H1 (cell line): ENCODE results near the gene CGREF1. TPM values are rescaled to one million over a fixed set of nuclear protein-coding genes. Genes with fewer than 3 reads are reported as not detected.

Experiments
- CTCF ChIA-PET: fragments of 300-600 bp; sonication (Branson Sonifier 250); formaldehyde crosslinking; loops from one replicate; lab custom pipeline; 2021; ENCODE audit not compliant: partially characterized antibody; lab: Charles Lee
- POLR2A ChIA-PET: fragments of 300-600 bp; sonication (Branson Sonifier 250); formaldehyde crosslinking; loops from one replicate; lab custom pipeline; 2021; ENCODE audit warnings: inconsistent platforms; ENCODE audit not compliant: partially characterized antibody; lab: Charles Lee
- DNase-seq, 2 experiments: peaks; one replicate each; pipeline versions ENCODE4 v3.0.0 to v3.0.0-alpha.2; 2010 to 2022; ENCODE audit warnings: low spot score in 2 of 2, low read depth in 1 of 2, mixed read lengths in 1 of 2
- FAIRE-seq: peaks from 2 replicates; lab custom pipeline; 2011; peaks lifted over from hg19 to GRCh38; lab: Jason Lieb, UNC
- H2AFZ ChIP-seq: 2 replicates; pipeline ENCODE4 v1.8.1; 2012; ENCODE audit warnings: low read length, inconsistent platforms
- H2AK5ac ChIP-seq: 2 replicates; pipeline ENCODE4 v1.6.1; 2013; ENCODE audit warnings: low read depth, low read length
- H2BK120ac ChIP-seq: replicated peaks from 2 replicates; pipeline ENCODE3; 2013; ENCODE audit warnings: low read depth, low read length, inconsistent platforms
- H2BK12ac ChIP-seq: 2 replicates; pipeline ENCODE4 v1.6.1; 2013; ENCODE audit warnings: low read depth, low read length
- H2BK15ac ChIP-seq: 2 replicates; pipeline ENCODE4 v1.6.1; 2013; ENCODE audit warnings: low read length
- H2BK20ac ChIP-seq: 2 replicates; pipeline ENCODE4 v1.6.1; 2013; ENCODE audit warnings: low read length
- H2BK5ac ChIP-seq: 2 replicates; pipeline ENCODE4 v1.6.1; 2013; ENCODE audit warnings: low read depth, low read length
- H3K14ac ChIP-seq: 2 replicates; pipeline ENCODE4 v1.6.1; 2013; ENCODE audit warnings: inconsistent platforms; ENCODE audit not compliant: insufficient read length
- H3K18ac ChIP-seq: 2 replicates; pipeline ENCODE4 v1.6.1; 2013; ENCODE audit warnings: low read length; ENCODE audit errors: extremely low read depth
- H3K23ac ChIP-seq: 2 replicates; pipeline ENCODE4 v1.6.1; 2013; ENCODE audit warnings: inconsistent platforms; ENCODE audit not compliant: insufficient read length
- H3K23me2 ChIP-seq: 2 replicates; pipeline ENCODE4 v1.6.1; 2013; ENCODE audit warnings: low read depth, low read length
- H3K27ac ChIP-seq: 2 replicates; pipeline ENCODE4 v1.6.1; 2011; ENCODE audit warnings: low read depth, low read length, inconsistent platforms
- H3K27me3 ChIP-seq, 4 experiments: replicated peaks in 1 of 4; 1 replicate in 1 of 4; 2 replicates in 3 of 4; pipeline versions ENCODE4 v1.6.1 to v1.8.1; 2011 to 2013; ENCODE audit warnings: low read length in 3 of 4, mild to moderate bottlenecking in 3 of 4, inconsistent platforms in 2 of 4, mixed read lengths in 2 of 4, moderate library complexity in 1 of 4; ENCODE audit not compliant: control insufficient read depth in 3 of 4, insufficient read depth in 3 of 4; ENCODE audit errors: extremely low read depth in 1 of 4
- H3K36me3 ChIP-seq, 4 experiments: 2 replicates each; pipeline versions ENCODE4 v1.6.1 to v1.8.1; 2011 to 2013; ENCODE audit warnings: mild to moderate bottlenecking in 4 of 4, low read length in 3 of 4, moderate library complexity in 2 of 4, control low read depth in 1 of 4, inconsistent platforms in 1 of 4; ENCODE audit not compliant: insufficient read depth in 4 of 4, control insufficient read depth in 2 of 4
- H3K4ac ChIP-seq: replicated peaks from 2 replicates; pipeline ENCODE3; 2013; ENCODE audit warnings: low read length, low read depth, mixed read lengths, inconsistent platforms; ENCODE audit not compliant: insufficient read length
- H3K4me1 ChIP-seq, 4 experiments: replicated peaks in 1 of 4; 1 replicate in 1 of 4; 2 replicates in 3 of 4; pipeline versions ENCODE4 v1.6.1 to v1.8.1; 2011 to 2013; ENCODE audit warnings: low read length in 3 of 4, inconsistent platforms in 2 of 4, mixed read lengths in 1 of 4; ENCODE audit not compliant: insufficient read depth in 4 of 4, control insufficient read depth in 3 of 4
- H3K4me2 ChIP-seq, 2 experiments: 2 replicates each; pipeline versions ENCODE4 v1.6.1 to v1.8.1; 2011 to 2013; ENCODE audit warnings: low read depth in 2 of 2, low read length in 2 of 2, control low read depth in 1 of 2, inconsistent platforms in 1 of 2, mild to moderate bottlenecking in 1 of 2; ENCODE audit not compliant: insufficient read depth in 1 of 2
- H3K4me3 ChIP-seq, 4 experiments: fragments of 200-600, 300-600 bp in 1 of 4; sonication (generic), shearing (Covaris generic), sonication (Bioruptor Twin) in 1 of 4; 2 replicates each; pipeline versions ENCODE4 v1.5.1 to v1.8.1; 2011 to 2016; ENCODE audit warnings: low read length in 4 of 4, low read depth in 3 of 4, control low read depth in 2 of 4, inconsistent platforms in 2 of 4, mild to moderate bottlenecking in 2 of 4, mixed read lengths in 1 of 4, moderate library complexity in 1 of 4; ENCODE audit not compliant: insufficient read depth in 2 of 4; ENCODE audit errors: extremely low read depth in 1 of 4
- H3K56ac ChIP-seq: replicated peaks from 2 replicates; pipeline ENCODE3; 2013; ENCODE audit warnings: low read depth, mild to moderate bottlenecking, mixed read lengths, low read length, inconsistent platforms; ENCODE audit not compliant: insufficient read length
- H3K79me1 ChIP-seq: 2 replicates; pipeline ENCODE4 v1.6.1; 2013; ENCODE audit warnings: low read depth, low read length, control low read depth
- H3K79me2 ChIP-seq, 2 experiments: 2 replicates each; pipeline versions ENCODE4 v1.6.1 to v1.8.1; 2012 to 2013; ENCODE audit warnings: low read length in 2 of 2, mild to moderate bottlenecking in 2 of 2, inconsistent platforms in 1 of 2; ENCODE audit not compliant: insufficient read depth in 2 of 2, control insufficient read depth in 1 of 2
- H3K9ac ChIP-seq, 4 experiments: replicated peaks in 1 of 4; 1 replicate in 1 of 4; 2 replicates in 3 of 4; pipeline versions ENCODE4 v1.6.1 to v1.8.1; 2011 to 2013; ENCODE audit warnings: low read depth in 3 of 4, low read length in 3 of 4, control low read depth in 2 of 4, mild to moderate bottlenecking in 2 of 4, moderate library complexity in 2 of 4, inconsistent platforms in 1 of 4; ENCODE audit errors: extremely low read depth in 1 of 4
- H3K9me3 ChIP-seq, 2 experiments: 2 replicates each; pipeline versions ENCODE4 v1.6.1 to v1.8.1; 2012 to 2013; ENCODE audit warnings: mild to moderate bottlenecking in 2 of 2, moderate library complexity in 2 of 2, control low read depth in 1 of 2, inconsistent platforms in 1 of 2, low read depth in 1 of 2, low read length in 1 of 2, mixed read lengths in 1 of 2; ENCODE audit not compliant: insufficient read depth in 2 of 2
- H4K20me1 ChIP-seq, 2 experiments: replicated peaks in 1 of 2; 2 replicates each; pipeline versions ENCODE3 to v1.8.1; 2011 to 2013; ENCODE audit warnings: inconsistent platforms in 2 of 2, low read length in 2 of 2, mild to moderate bottlenecking in 1 of 2; ENCODE audit not compliant: insufficient read depth in 2 of 2, control insufficient read depth in 1 of 2
- H4K5ac ChIP-seq: 2 replicates; pipeline ENCODE4 v1.6.1; 2013; ENCODE audit warnings: low read length, low read depth, mixed read lengths, inconsistent platforms; ENCODE audit not compliant: insufficient read length
- H4K8ac ChIP-seq: 2 replicates; pipeline ENCODE4 v1.8.0; 2013; ENCODE audit warnings: mild to moderate bottlenecking, moderate library complexity, low read length, inconsistent platforms; ENCODE audit not compliant: insufficient read depth; ENCODE audit errors: extremely low read depth
- H4K91ac ChIP-seq: replicated peaks from 2 replicates; pipeline ENCODE3; 2013; ENCODE audit warnings: low read length, mixed read lengths, inconsistent platforms; ENCODE audit not compliant: insufficient read length
- BACH1 ChIP-seq: IDR thresholded peaks from 2 replicates; pipeline ENCODE4 v1.6.1; 2012; ENCODE audit warnings: low read length, improper control_type of control experiment
- CBX5 ChIP-seq: fragments of 300-800, 300-1000 bp; sonication (generic); IDR thresholded peaks from 2 replicates; pipeline ENCODE4 v1.7.1; 2016; ENCODE audit warnings: antibody characterized with exemption, low read length, low read depth
- CHD1 ChIP-seq: IDR thresholded peaks from 2 replicates; pipeline ENCODE4 v1.6.1; 2012; ENCODE audit warnings: low read depth, low read length, improper control_type of control experiment
- KDM1A ChIP-seq: fragments of 200-600, 300-600 bp; sonication (generic); IDR thresholded peaks from 2 replicates; pipeline ENCODE4 v1.7.1; 2016; ENCODE audit warnings: mild to moderate bottlenecking, low read length, borderline replicate concordance
- RNF2 ChIP-seq: fragments of 200-900, 300-1000 bp; sonication (generic); IDR thresholded peaks from 2 replicates; pipeline ENCODE4 v1.7.1; 2016; ENCODE audit warnings: borderline replicate concordance, low read depth, mild to moderate bottlenecking, antibody characterized with exemption, low read length; ENCODE audit not compliant: poor library complexity, severe bottlenecking; ENCODE audit errors: missing control alignments
- RXRA ChIP-seq: IDR thresholded peaks from 2 replicates; pipeline ENCODE4 v1.6.1; 2011; ENCODE audit warnings: low read depth, mild to moderate bottlenecking, low read length, moderate library complexity; ENCODE audit not compliant: insufficient read depth
- SP4 ChIP-seq: IDR thresholded peaks from 2 replicates; pipeline ENCODE4 v1.6.1; 2012; ENCODE audit warnings: low read length, inconsistent platforms
- SRF ChIP-seq: IDR thresholded peaks from 2 replicates; pipeline ENCODE4 v1.6.1; 2011; ENCODE audit warnings: mild to moderate bottlenecking, low read depth, low read length, moderate library complexity
- WGBS, 2 experiments: shearing (Covaris generic) in 1 of 2; methylation state at CpG; one replicate each; pipeline versions ENCODE4 v1.1.6 to v1.1.7; 2013 to 2015; ENCODE audit warnings: low lambda C conversion rate in 2 of 2, mixed read lengths in 2 of 2, inconsistent platforms in 1 of 2, low coverage in 1 of 2, missing lambda C conversion rate in 1 of 2; ENCODE audit not compliant: insufficient replicate concordance in 2 of 2, insufficient coverage in 1 of 2, insufficient read length in 1 of 2; ENCODE audit errors: extremely low coverage in 1 of 2, missing lambda C conversion rate in 1 of 2; 5-methylcytosine and 5-hydroxymethylcytosine counted together
- polyA plus RNA-seq, 7 experiments: library from polyadenylated mRNA; depleted of rRNA in 3 of 7; stranded (reverse) in 5 of 7; unstranded in 2 of 7; fragments of >200 nt in 5 of 7; fragments of 200-250 nt in 2 of 7; gene quantifications; 1 replicate in 5 of 7; 2 replicates in 1 of 7; 4 replicates in 1 of 7; pipeline versions ENCODE4 v1.2.1 to v1.2.3, GENCODE V29; 2011 to 2013; ENCODE audit warnings: missing spikeins in 2 of 7, mixed read lengths in 2 of 7
- total RNA-seq: library from RNA; stranded (reverse); fragmentation: NEBNext Ultra II Directional; extraction: Animal tissue kit (Norgen Biotek cat#: 25700); gene quantifications from 2 replicates; pipeline ENCODE4 v1.2.1, GENCODE V29; 2021
- TF ChIP-seq, protein P1 (sequence below): IDR thresholded peaks from 2 replicates; pipeline ENCODE4 v1.6.1; 2012; ENCODE audit warnings: inconsistent platforms
- TF ChIP-seq, protein P2 (sequence below): IDR thresholded peaks from 2 replicates; pipeline ENCODE4 v1.6.1; 2012; ENCODE audit warnings: low read length, inconsistent platforms

CGREF1 gene
- total and polyA plus RNA-seq, 2 of the 8 experiments (the other 6 are each of a cell fraction or from before 2014, with no cell fraction given), result 2.5 to 3.4 TPM

- 90% methylated on average over 7 of the region's 7 CpGs; no CpG with 5 or more reads in 1 of the 2 experiments for WGBS, 2 experiments
- H3K14ac ChIP-seq, result no peak overlapping the region
- no peak overlapping the region for H2BK120ac ChIP-seq
- H2AK5ac ChIP-seq, result no peak overlapping the region
- H2BK15ac ChIP-seq, result no peak overlapping the region
- no peak overlapping the region for H3K27ac ChIP-seq
- H2AFZ ChIP-seq, result no peak overlapping the region
- H3K79me2 ChIP-seq, result peaks cover 0 to 15% of the 10 kb centered on the region in 2 experiments; a peak in 2 of 4 replicates
- H3K9ac ChIP-seq, result no peak overlapping the region
- peaks cover 0 to 6% (median 3%) of the 10 kb centered on the region in 4 experiments; a peak in 5 of 8 replicates for H3K36me3 ChIP-seq
- H3K4me3 ChIP-seq, result no peak overlapping the region
- no peak overlapping the region for H2BK12ac ChIP-seq
- H3K18ac ChIP-seq, result no peak overlapping the region
- H4K91ac ChIP-seq, result no peak overlapping the region
- H3K23ac ChIP-seq, result no peak overlapping the region
- H2BK20ac ChIP-seq, result no peak overlapping the region
- H2BK5ac ChIP-seq, result no peak overlapping the region
- H3K23me2 ChIP-seq, result peaks cover 2% of the 10 kb centered on the region; the same call in 1 of the 2 replicates
- FAIRE-seq (no peak), DNase-seq (no peak)
- H3K9me3 ChIP-seq, result no peaks in the 10 kb centered on the region
- H4K8ac ChIP-seq, result no peak overlapping the region
- no peak overlapping the region for H3K4me2 ChIP-seq
- peaks cover 5 to 9% of the 10 kb centered on the region in 2 experiments for H4K20me1 ChIP-seq
- peaks cover 4% of the 10 kb centered on the region for H3K79me1 ChIP-seq
- H3K56ac ChIP-seq, result no peak overlapping the region
- H3K4me1 ChIP-seq, result peaks cover 0 to 4% (median 3%) of the 10 kb centered on the region in 4 experiments; a peak in 5 of 7 replicates
- POLR2A ChIA-PET, result interaction anchor here (1.2 to 1.5 kb wide), 2 partner anchors 8 to 12 kb away, joined by 4 to 5 read pairs; partner anchors contain the start of gene TCF23
- no peaks in the 10 kb centered on the region for H3K27me3 ChIP-seq
- CTCF ChIA-PET, result interaction anchor here (0.6 to 3.7 kb wide), 7 partner anchors 11 to 54 kb away, joined by 3 to 11 read pairs (median 3); partner anchors contain the start of gene ABHD1
- H3K4ac ChIP-seq, result no peak overlapping the region
- no peak overlapping the region for H4K5ac ChIP-seq
- TF ChIP-seq KDM1A (no peak), CHD1 (no peak), CBX5 (no peak), SP4 (no peak), SRF (no peak), BACH1 (no peak), RNF2 (no peak), RXRA (no peak)
- TF ChIP-seq, protein P1, sequence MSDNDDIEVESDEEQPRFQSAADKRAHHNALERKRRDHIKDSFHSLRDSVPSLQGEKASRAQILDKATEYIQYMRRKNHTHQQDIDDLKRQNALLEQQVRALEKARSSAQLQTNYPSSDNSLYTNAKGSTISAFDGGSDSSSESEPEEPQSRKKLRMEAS, result no peak
- TF ChIP-seq, protein P2, sequence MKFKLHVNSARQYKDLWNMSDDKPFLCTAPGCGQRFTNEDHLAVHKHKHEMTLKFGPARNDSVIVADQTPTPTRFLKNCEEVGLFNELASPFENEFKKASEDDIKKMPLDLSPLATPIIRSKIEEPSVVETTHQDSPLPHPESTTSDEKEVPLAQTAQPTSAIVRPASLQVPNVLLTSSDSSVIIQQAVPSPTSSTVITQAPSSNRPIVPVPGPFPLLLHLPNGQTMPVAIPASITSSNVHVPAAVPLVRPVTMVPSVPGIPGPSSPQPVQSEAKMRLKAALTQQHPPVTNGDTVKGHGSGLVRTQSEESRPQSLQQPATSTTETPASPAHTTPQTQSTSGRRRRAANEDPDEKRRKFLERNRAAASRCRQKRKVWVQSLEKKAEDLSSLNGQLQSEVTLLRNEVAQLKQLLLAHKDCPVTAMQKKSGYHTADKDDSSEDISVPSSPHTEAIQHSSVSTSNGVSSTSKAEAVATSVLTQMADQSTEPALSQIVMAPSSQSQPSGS, result no peak
These were observed 17.8 kb upstream of the CGREF1 start for GRCh38 chr2:27136751-27137150.
